Neural cell (in vitro differentiated cells): ENCODE data around the gene NHLRC4. TPM values are rescaled to one million over a fixed set of nuclear protein-coding genes. Genes with fewer than 3 reads are reported as not detected.

Experiments used
- H2AFZ ChIP-seq: fragments of 200-600, 300-800 bp; sonication (generic), shearing (Covaris generic); 2 replicates; pipeline ENCODE4 v1.6.0; 2014; ENCODE audit warnings: low read depth, mild to moderate bottlenecking, antibody characterized with exemption, low read length, moderate library complexity
- H3F3A ChIP-seq: fragments of 200-600 bp; shearing (Covaris generic); 2 replicates; pipeline ENCODE4 v1.6.1; 2016; ENCODE audit warnings: mild to moderate bottlenecking, moderate library complexity, mixed read lengths, antibody characterized with exemption, low read length; ENCODE audit not compliant: insufficient read depth, poor library complexity, severe bottlenecking
- H3K27ac ChIP-seq: fragments of 200-600, 300-800 bp; sonication (generic), shearing (Covaris generic); 2 replicates; pipeline ENCODE4 v1.5.1; 2014; ENCODE audit warnings: mild to moderate bottlenecking, low read length, moderate library complexity
- H3K27me3 ChIP-seq: fragments of 300-800, 200-600 bp; sonication (generic), shearing (Covaris generic); 2 replicates; pipeline ENCODE4 v1.6.0; 2014; ENCODE audit warnings: mild to moderate bottlenecking, low read depth, low read length, moderate library complexity; ENCODE audit not compliant: insufficient read depth
- H3K36me3 ChIP-seq: fragments of 300-800, 200-600 bp; sonication (generic), shearing (Covaris generic); 2 replicates; pipeline ENCODE4 v1.5.1; 2014; ENCODE audit warnings: mild to moderate bottlenecking, antibody characterized with exemption, low read length, moderate library complexity; ENCODE audit not compliant: insufficient read depth
- H3K4me2 ChIP-seq: fragments of 300-800, 200-600 bp; sonication (generic), shearing (Covaris generic); 2 replicates; pipeline ENCODE4 v1.6.0; 2014; ENCODE audit warnings: mild to moderate bottlenecking, low read length
- H3K4me3 ChIP-seq: fragments of 300-800, 200-600 bp; sonication (generic), shearing (Covaris generic); 2 replicates; pipeline ENCODE4 v1.5.1; 2014; ENCODE audit warnings: mild to moderate bottlenecking, low read length, moderate library complexity
- H3K79me2 ChIP-seq: fragments of 200-600 bp; shearing (Covaris generic); replicated peaks from 2 replicates; pipeline ENCODE4 v1.6.0; 2014; ENCODE audit warnings: mild to moderate bottlenecking, low read length, moderate library complexity; ENCODE audit not compliant: insufficient read depth
- H3K9ac ChIP-seq: fragments of 300-800, 200-600 bp; sonication (generic), shearing (Covaris generic); 2 replicates; pipeline ENCODE4 v1.6.1; 2016; ENCODE audit warnings: mild to moderate bottlenecking, low read length, mixed read lengths
- H3K9me2 ChIP-seq: fragments of 200-600 bp; shearing (Covaris generic); 2 replicates; pipeline ENCODE4 v1.6.1; 2016; ENCODE audit warnings: mild to moderate bottlenecking, low read length, mixed read lengths; ENCODE audit not compliant: insufficient read depth
- H3K9me3 ChIP-seq: fragments of 200-600, 300-800 bp; sonication (generic), shearing (Covaris generic); 2 replicates; pipeline ENCODE4 v1.6.1; 2016; ENCODE audit warnings: mild to moderate bottlenecking, mixed run types, low read length, moderate library complexity, mixed read lengths
- H4K20me1 ChIP-seq: fragments of 200-600 bp; shearing (Covaris generic); 2 replicates; pipeline ENCODE4 v1.6.1; 2016; ENCODE audit warnings: mild to moderate bottlenecking, mixed run types; ENCODE audit not compliant: insufficient read depth
- EP300 ChIP-seq: fragments of 450-650 bp; conservative IDR thresholded peaks from 2 replicates; pipeline ENCODE4 v1.6.1; 2014; ENCODE audit warnings: antibody characterized with exemption, mild to moderate bottlenecking, moderate library complexity; ENCODE audit not compliant: poor library complexity, severe bottlenecking
- EZH2 ChIP-seq: fragments of 200-600, 300-800 bp; shearing (Covaris generic), sonication (generic); IDR thresholded peaks from 2 replicates; pipeline ENCODE4 v1.6.1; 2014; ENCODE audit warnings: antibody characterized with exemption, low read length, borderline replicate concordance, mild to moderate bottlenecking; ENCODE audit not compliant: insufficient read depth, poor library complexity, severe bottlenecking
- MXI1 ChIP-seq: fragments of 450-650 bp; conservative IDR thresholded peaks from 2 replicates; pipeline ENCODE4 v1.6.1; 2014; ENCODE audit warnings: antibody characterized with exemption, mild to moderate bottlenecking; ENCODE audit not compliant: poor library complexity, severe bottlenecking
- POLR2AphosphoS5 ChIP-seq: IDR thresholded peaks from 2 replicates; pipeline ENCODE4 v1.6.1; 2012
- RAD21 ChIP-seq: fragments of 450-650 bp; conservative IDR thresholded peaks from 2 replicates; pipeline ENCODE4 v1.6.1; 2014; ENCODE audit warnings: antibody characterized with exemption, mild to moderate bottlenecking, moderate library complexity
- SMC3 ChIP-seq: fragments of 450-650 bp; conservative IDR thresholded peaks from 2 replicates; pipeline ENCODE4 v1.6.1; 2014; ENCODE audit warnings: antibody characterized with exemption, mild to moderate bottlenecking, moderate library complexity; ENCODE audit not compliant: poor library complexity
- TAF1 ChIP-seq: IDR thresholded peaks from 2 replicates; pipeline ENCODE4 v1.6.1; 2012; ENCODE audit warnings: low read depth
- polyA plus RNA-seq: library from polyadenylated mRNA; depleted of rRNA; stranded (reverse); fragments of >200 nt; gene quantifications from 2 replicates; pipeline ENCODE4 v1.2.3, GENCODE V29; 2014
- TF ChIP-seq, protein P1 (sequence below): fragments of 450-650 bp; IDR thresholded peaks from 2 replicates; pipeline ENCODE4 v1.5.1; 2014; ENCODE audit warnings: antibody characterized with exemption, mild to moderate bottlenecking, moderate library complexity; ENCODE audit not compliant: poor library complexity, severe bottlenecking
- TF ChIP-seq, protein P2 (sequence below): IDR thresholded peaks from 2 replicates; pipeline ENCODE4 v1.6.1; 2012; ENCODE audit warnings: borderline replicate concordance

Gene NHLRC4
- polyA plus RNA-seq, 1 donor from 2014 or later = not detected

DNA sequence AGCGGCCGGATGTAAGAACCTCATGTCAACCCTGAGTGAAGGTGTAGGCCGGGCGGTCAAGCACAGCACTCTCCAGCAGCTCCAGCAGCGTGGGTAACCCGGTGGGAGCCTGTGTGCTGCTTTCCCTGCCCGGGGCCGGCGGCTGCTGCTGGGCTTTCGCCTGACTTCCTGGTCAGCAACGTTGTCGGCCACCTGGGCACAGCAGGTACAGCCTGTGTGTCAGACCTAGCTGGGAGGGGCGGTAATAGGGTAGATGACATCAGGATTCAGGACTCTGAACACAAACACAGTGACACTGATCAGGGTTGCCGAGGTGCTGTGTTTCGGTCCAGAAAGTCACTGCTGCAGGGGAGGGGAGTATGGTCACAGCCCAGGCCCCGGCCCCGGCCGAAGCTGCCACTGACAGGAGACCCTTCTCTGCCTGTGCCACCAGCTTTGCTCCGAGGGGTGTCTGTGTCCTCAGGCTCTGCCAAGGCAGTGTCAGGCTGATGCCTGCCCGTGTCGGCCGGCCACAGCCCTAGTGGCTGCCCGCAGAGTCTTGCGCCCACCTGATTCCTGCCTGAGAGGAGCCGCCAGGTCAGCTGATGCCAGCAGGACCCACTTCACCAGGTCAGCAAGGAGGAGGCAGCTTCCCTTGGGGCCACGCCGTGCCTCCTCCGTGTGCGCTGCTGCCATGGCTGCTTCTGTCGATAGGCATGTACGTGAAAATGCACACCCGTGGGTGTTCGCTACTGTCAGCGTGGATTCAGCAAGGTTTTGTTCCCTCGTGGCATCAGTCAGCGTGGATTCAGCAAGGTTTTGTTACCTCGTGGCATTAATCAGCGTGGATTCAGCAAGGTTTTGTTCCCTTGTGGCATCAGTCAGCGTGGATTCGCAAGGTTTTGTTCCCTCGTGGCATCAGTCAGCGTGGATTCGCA is 32.3 kb downstream of the NHLRC4 start:
- no peaks in the 10 kb centered on the region for H3K9me2 ChIP-seq
- no peaks in the 10 kb centered on the region for H4K20me1 ChIP-seq
- H3K4me2 ChIP-seq = no peak overlapping the region
- peaks cover 7% of the 10 kb centered on the region for H3K36me3 ChIP-seq
- no peaks in the 10 kb centered on the region for H3K9me3 ChIP-seq
- H3K27me3 ChIP-seq = no peaks in the 10 kb centered on the region
- no peak overlapping the region for H3K27ac ChIP-seq
- H2AFZ ChIP-seq = no peak overlapping the region
- TF ChIP-seq TAF1 = no peak
- H3F3A ChIP-seq = no peaks in the 10 kb centered on the region
- peaks cover 8% of the 10 kb centered on the region for H3K79me2 ChIP-seq
- no peak overlapping the region for H3K9ac ChIP-seq
- H3K4me3 ChIP-seq = no peak overlapping the region

DNA sequence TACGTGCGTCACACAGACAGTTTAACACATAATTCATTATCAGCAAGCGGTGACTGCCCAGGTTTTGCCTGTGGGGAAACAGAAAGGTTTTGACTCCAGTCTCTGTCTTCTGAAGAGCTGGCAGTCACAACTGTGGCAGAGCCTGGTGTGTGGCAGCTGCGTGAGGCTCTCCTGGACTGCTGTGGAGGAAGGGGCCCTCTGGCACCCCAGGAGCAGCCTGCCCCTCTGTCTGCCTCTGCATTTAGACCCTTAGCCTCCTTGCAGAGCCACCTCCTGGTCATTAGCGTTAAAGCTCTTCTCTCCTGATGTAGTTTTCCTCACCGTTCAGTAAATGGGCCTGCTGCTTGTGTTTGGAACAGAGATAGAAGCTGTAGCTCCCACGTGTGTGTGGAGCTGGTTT is 34.0 kb downstream of the NHLRC4 start:
- Histone ChIP-seq H3F3A (no peaks in the 10 kb centered on the region), H3K27ac (no peak overlapping the region), H3K4me3 (no peak overlapping the region), H3K79me2 (peaks cover 2% of the 10 kb centered on the region), H3K9me3 (no peaks in the 10 kb centered on the region), H4K20me1 (no peaks in the 10 kb centered on the region), H3K27me3 (no peaks in the 10 kb centered on the region), H3K4me2 (no peak overlapping the region), H3K36me3 (peaks cover 7% of the 10 kb centered on the region), H2AFZ (no peak overlapping the region), H3K9ac (no peak overlapping the region), H3K9me2 (no peaks in the 10 kb centered on the region)
- TF ChIP-seq EZH2 = no peak
- no peak for TF ChIP-seq POLR2AphosphoS5
- no peak for TF ChIP-seq MXI1
- no peak for TF ChIP-seq RAD21
- no peak for TF ChIP-seq EP300
- no peak for TF ChIP-seq TAF1
- TF ChIP-seq, protein P1, sequence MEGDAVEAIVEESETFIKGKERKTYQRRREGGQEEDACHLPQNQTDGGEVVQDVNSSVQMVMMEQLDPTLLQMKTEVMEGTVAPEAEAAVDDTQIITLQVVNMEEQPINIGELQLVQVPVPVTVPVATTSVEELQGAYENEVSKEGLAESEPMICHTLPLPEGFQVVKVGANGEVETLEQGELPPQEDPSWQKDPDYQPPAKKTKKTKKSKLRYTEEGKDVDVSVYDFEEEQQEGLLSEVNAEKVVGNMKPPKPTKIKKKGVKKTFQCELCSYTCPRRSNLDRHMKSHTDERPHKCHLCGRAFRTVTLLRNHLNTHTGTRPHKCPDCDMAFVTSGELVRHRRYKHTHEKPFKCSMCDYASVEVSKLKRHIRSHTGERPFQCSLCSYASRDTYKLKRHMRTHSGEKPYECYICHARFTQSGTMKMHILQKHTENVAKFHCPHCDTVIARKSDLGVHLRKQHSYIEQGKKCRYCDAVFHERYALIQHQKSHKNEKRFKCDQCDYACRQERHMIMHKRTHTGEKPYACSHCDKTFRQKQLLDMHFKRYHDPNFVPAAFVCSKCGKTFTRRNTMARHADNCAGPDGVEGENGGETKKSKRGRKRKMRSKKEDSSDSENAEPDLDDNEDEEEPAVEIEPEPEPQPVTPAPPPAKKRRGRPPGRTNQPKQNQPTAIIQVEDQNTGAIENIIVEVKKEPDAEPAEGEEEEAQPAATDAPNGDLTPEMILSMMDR = no peak
- TF ChIP-seq SMC3 = no peak
- TF ChIP-seq, protein P2, sequence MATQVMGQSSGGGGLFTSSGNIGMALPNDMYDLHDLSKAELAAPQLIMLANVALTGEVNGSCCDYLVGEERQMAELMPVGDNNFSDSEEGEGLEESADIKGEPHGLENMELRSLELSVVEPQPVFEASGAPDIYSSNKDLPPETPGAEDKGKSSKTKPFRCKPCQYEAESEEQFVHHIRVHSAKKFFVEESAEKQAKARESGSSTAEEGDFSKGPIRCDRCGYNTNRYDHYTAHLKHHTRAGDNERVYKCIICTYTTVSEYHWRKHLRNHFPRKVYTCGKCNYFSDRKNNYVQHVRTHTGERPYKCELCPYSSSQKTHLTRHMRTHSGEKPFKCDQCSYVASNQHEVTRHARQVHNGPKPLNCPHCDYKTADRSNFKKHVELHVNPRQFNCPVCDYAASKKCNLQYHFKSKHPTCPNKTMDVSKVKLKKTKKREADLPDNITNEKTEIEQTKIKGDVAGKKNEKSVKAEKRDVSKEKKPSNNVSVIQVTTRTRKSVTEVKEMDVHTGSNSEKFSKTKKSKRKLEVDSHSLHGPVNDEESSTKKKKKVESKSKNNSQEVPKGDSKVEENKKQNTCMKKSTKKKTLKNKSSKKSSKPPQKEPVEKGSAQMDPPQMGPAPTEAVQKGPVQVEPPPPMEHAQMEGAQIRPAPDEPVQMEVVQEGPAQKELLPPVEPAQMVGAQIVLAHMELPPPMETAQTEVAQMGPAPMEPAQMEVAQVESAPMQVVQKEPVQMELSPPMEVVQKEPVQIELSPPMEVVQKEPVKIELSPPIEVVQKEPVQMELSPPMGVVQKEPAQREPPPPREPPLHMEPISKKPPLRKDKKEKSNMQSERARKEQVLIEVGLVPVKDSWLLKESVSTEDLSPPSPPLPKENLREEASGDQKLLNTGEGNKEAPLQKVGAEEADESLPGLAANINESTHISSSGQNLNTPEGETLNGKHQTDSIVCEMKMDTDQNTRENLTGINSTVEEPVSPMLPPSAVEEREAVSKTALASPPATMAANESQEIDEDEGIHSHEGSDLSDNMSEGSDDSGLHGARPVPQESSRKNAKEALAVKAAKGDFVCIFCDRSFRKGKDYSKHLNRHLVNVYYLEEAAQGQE = no peak
